HEK293 (cell line): ENCODE results near the gene ABHD15.

Source experiments
- CTCF ChIA-PET: fragments of 350-600 bp; formaldehyde crosslinking; extraction: SDS; loops from one replicate; lab custom pipeline; 2021; ENCODE audit warnings: antibody characterized with exemption; lab: Yijun Ruan, JAX
- POLR2A ChIA-PET: fragments of 300-600 bp; formaldehyde crosslinking; extraction: SDS; loops from one replicate; lab custom pipeline; 2020; ENCODE audit warnings: antibody characterized with exemption, inconsistent platforms; lab: Yijun Ruan, JAX
- H3K27ac ChIP-seq: fragments of 200-500 bp; sonication (Bioruptor generic); 2 replicates; pipeline ENCODE4 v1.5.1; 2014; ENCODE audit warnings: low read depth, low read length, control low read depth, inconsistent platforms; ENCODE audit errors: extremely low read depth
- H3K36me3 ChIP-seq, 2 experiments: fragments of 200-500 bp in 1 of 2; sonication (Bioruptor generic) in 1 of 2; 1 replicate in 1 of 2; 2 replicates in 1 of 2; pipeline ENCODE4 v1.5.1; 2014 to 2017; ENCODE audit warnings: inconsistent platforms in 2 of 2, low read length in 2 of 2; ENCODE audit not compliant: control insufficient read depth in 2 of 2, insufficient read depth in 1 of 2
- H3K4me1 ChIP-seq: fragments of 200-500 bp; sonication (Bioruptor generic); 2 replicates; pipeline ENCODE4 v1.5.1; 2014; ENCODE audit warnings: mild to moderate bottlenecking, low read length, inconsistent platforms; ENCODE audit not compliant: control insufficient read depth, insufficient read depth
- H3K4me3 ChIP-seq: 2 replicates; pipeline ENCODE4 v1.5.1; 2011; ENCODE audit warnings: low read depth, mild to moderate bottlenecking, control low read depth, low read length, moderate library complexity
- H3K9me3 ChIP-seq: fragments of 200-500 bp; sonication (Bioruptor generic); 2 replicates; pipeline ENCODE4 v1.5.1; 2014; ENCODE audit warnings: low read depth, low read length, inconsistent platforms; ENCODE audit not compliant: control insufficient read depth, insufficient read depth
- CTCF ChIP-seq: fragments of 450-650 bp; formaldehyde crosslinking; IDR thresholded peaks from 2 replicates; pipeline ENCODE4 v1.5.1; 2016; ENCODE audit warnings: missing biosample characterization, missing genetic modification characterization
- EGR2 ChIP-seq: fragments of 450-650 bp; formaldehyde crosslinking; IDR thresholded peaks from 2 replicates; pipeline ENCODE4 v1.5.1; 2016; ENCODE audit warnings: low read depth, missing biosample characterization, missing genetic modification characterization
- GLIS1 ChIP-seq: fragments of 450-650 bp; formaldehyde crosslinking; IDR thresholded peaks from 2 replicates; pipeline ENCODE4 v1.5.1; 2016; ENCODE audit warnings: missing biosample characterization, missing genetic modification characterization
- HOXD13 ChIP-seq: sonication (generic); formaldehyde crosslinking; IDR thresholded peaks from 2 replicates; pipeline ENCODE4 v1.8.0; 2022; ENCODE audit warnings: missing genetic modification reagents, borderline replicate concordance
- IKZF3 ChIP-seq: fragments of 450-650 bp; IDR thresholded peaks from 2 replicates; pipeline ENCODE4 v1.5.0; 2018; ENCODE audit warnings: missing biosample characterization, mild to moderate bottlenecking, missing genetic modification characterization, moderate library complexity
- KLF1 ChIP-seq: fragments of 450-650 bp; formaldehyde crosslinking; IDR thresholded peaks from 2 replicates; pipeline ENCODE4 v1.5.1; 2016; ENCODE audit warnings: missing biosample characterization, missing genetic modification characterization
- KLF10 ChIP-seq: fragments of 450-650 bp; IDR thresholded peaks from 2 replicates; pipeline ENCODE4 v1.5.1; 2018; ENCODE audit warnings: missing biosample characterization, mild to moderate bottlenecking, missing genetic modification characterization
- SP3 ChIP-seq: fragments of 450-650 bp; formaldehyde crosslinking; IDR thresholded peaks from 2 replicates; pipeline ENCODE4 v1.5.1; 2016; ENCODE audit warnings: missing biosample characterization, missing genetic modification characterization
- ZBTB17 ChIP-seq: fragments of 450-650 bp; formaldehyde crosslinking; IDR thresholded peaks from 2 replicates; pipeline ENCODE4 v1.5.1; 2016; ENCODE audit warnings: missing biosample characterization, missing genetic modification characterization
- ZBTB48 ChIP-seq: fragments of 450-650 bp; formaldehyde crosslinking; IDR thresholded peaks from 2 replicates; pipeline ENCODE4 v1.5.1; 2016; ENCODE audit warnings: missing biosample characterization, missing genetic modification characterization
- ZBTB8A ChIP-seq: fragments of 450-650 bp; formaldehyde crosslinking; IDR thresholded peaks from 2 replicates; pipeline ENCODE4 v1.5.1; 2016; ENCODE audit warnings: missing biosample characterization, missing genetic modification characterization
- ZIC2 ChIP-seq: fragments of 450-650 bp; formaldehyde crosslinking; IDR thresholded peaks from 2 replicates; pipeline ENCODE4 v1.5.1; 2016; ENCODE audit warnings: missing biosample characterization, missing genetic modification characterization
- ZNF18 ChIP-seq: fragments of 450-650 bp; formaldehyde crosslinking; IDR thresholded peaks from 2 replicates; pipeline ENCODE4 v1.5.1; 2016; ENCODE audit warnings: missing biosample characterization, missing genetic modification characterization
- ZNF23 ChIP-seq: fragments of 450-650 bp; formaldehyde crosslinking; IDR thresholded peaks from 2 replicates; pipeline ENCODE4 v1.5.1; 2016; ENCODE audit warnings: missing biosample characterization, missing genetic modification characterization, borderline replicate concordance
- ZNF366 ChIP-seq: fragments of 450-650 bp; formaldehyde crosslinking; conservative IDR thresholded peaks from 2 replicates; pipeline ENCODE4 v1.5.1; 2016; ENCODE audit warnings: missing biosample characterization, missing genetic modification characterization
- ZNF391 ChIP-seq: fragments of 450-650 bp; formaldehyde crosslinking; IDR thresholded peaks from 2 replicates; pipeline ENCODE4 v1.5.1; 2016; ENCODE audit warnings: low read depth, missing biosample characterization, missing genetic modification characterization, borderline replicate concordance
- ZNF449 ChIP-seq: fragments of 450-650 bp; formaldehyde crosslinking; IDR thresholded peaks from 2 replicates; pipeline ENCODE4 v1.5.1; 2017; ENCODE audit warnings: missing biosample characterization, mild to moderate bottlenecking, missing genetic modification characterization, moderate library complexity
- ZNF544 ChIP-seq: fragments of 450-650 bp; formaldehyde crosslinking; IDR thresholded peaks from 2 replicates; pipeline ENCODE4 v1.5.0; 2017; ENCODE audit warnings: missing biosample characterization, missing genetic modification characterization
- ZNF548 ChIP-seq: fragments of 450-650 bp; formaldehyde crosslinking; IDR thresholded peaks from 2 replicates; pipeline ENCODE4 v1.5.1; 2016; ENCODE audit warnings: missing biosample characterization, missing genetic modification characterization
- ZNF549 ChIP-seq: fragments of 450-650 bp; IDR thresholded peaks from 2 replicates; pipeline ENCODE4 v1.5.1; 2018; ENCODE audit warnings: missing biosample characterization, missing genetic modification characterization, mild to moderate bottlenecking, inconsistent platforms, moderate library complexity
- ZNF580 ChIP-seq: fragments of 450-650 bp; formaldehyde crosslinking; IDR thresholded peaks from 2 replicates; pipeline ENCODE4 v1.5.1; 2016; ENCODE audit warnings: missing biosample characterization, missing genetic modification characterization
- ZNF600 ChIP-seq: fragments of 450-650 bp; formaldehyde crosslinking; IDR thresholded peaks from 2 replicates; pipeline ENCODE4 v1.5.1; 2016; ENCODE audit warnings: missing biosample characterization, missing genetic modification characterization
- ZSCAN5A ChIP-seq: fragments of 450-650 bp; formaldehyde crosslinking; IDR thresholded peaks from 2 replicates; pipeline ENCODE4 v1.5.1; 2016; ENCODE audit warnings: missing biosample characterization, missing genetic modification characterization
- TF ChIP-seq, protein P1 (sequence below): fragments of 450-650 bp; formaldehyde crosslinking; IDR thresholded peaks from 2 replicates; pipeline ENCODE4 v1.5.1; 2016; ENCODE audit warnings: missing biosample characterization, missing genetic modification characterization

The ABHD15 gene

DNA sequence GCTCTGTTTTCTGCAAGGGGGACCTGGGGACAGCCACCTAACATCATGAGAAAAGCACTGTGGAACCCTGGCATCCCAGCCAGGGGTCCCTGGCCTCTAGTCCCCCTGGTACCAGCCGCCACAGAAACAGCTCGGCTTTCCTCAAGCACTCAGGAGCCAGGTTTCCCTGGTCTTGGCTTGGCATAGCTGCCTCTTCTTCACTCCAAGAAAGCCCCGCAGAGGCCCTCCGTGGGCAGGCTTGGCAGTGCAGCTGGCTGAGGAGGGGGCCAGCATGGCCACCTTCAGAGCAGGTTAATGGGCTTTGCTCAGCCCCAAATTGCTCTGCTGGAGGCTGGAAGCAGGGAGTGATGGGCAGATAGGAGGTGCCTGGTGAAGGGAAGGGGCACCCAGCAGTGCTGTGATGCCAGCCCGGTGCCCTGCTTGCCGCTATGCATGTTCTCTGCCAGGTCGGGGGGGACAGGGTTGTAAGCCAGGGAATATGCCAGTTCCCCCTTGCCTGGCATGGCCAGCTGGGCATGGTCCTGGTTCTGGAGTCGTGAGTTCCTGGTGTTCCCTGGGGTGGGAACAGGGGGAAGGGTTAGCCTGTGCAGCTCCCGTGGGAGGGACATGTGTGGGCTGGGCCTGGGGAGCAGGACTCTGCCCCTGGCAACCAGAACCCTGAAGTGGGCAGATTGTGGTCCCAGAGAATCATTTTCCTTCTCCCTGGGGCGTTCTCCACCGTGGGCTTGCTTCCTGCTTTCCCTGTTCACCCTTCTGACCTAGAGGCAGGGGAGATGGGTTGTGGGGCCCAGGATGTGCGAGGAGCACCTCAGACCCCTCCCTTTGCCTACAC is 29.3 kb upstream of the ABHD15 start (continued):
- TF ChIP-seq HOXD13 (no peak), ZNF600 (tag by site-specific recombination) (peak; percentile 59; the same call in 1 of the 2 replicates), ZNF549 (no peak), SP3 (tag by site-specific recombination) (0 out of 2 replicates have a peak, but pooled peaks have one; percentile 18), ZBTB8A (tag by site-specific recombination) (peak; percentile 23; the same call in 1 of the 2 replicates), ZIC2 (tag by site-specific recombination) (peak; percentile 52), ZNF366 (no peak), CTCF (tag by site-specific recombination) (no peak), EGR2 (peak; percentile 82), ZNF391 (no peak), GLIS1 (tag by site-specific recombination) (peak; percentile 44), ZBTB48 (tag by site-specific recombination) (no peak), KLF1 (no peak), ZNF23 (no peak), ZNF580 (tag by site-specific recombination) (no peak)
- TF ChIP-seq, protein P1, sequence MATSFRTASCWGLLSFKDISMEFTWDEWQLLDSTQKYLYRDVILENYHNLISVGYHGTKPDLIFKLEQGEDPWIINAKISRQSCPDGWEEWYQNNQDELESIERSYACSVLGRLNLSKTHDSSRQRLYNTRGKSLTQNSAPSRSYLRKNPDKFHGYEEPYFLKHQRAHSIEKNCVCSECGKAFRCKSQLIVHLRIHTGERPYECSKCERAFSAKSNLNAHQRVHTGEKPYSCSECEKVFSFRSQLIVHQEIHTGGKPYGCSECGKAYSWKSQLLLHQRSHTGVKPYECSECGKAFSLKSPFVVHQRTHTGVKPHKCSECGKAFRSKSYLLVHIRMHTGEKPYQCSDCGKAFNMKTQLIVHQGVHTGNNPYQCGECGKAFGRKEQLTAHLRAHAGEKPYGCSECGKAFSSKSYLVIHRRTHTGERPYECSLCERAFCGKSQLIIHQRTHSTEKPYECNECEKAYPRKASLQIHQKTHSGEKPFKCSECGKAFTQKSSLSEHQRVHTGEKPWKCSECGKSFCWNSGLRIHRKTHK (tag by site-specific recombination), result no peak

GRCh38 chr17:29595107-29595942 is 28.5 kb upstream of the ABHD15 start:
- POLR2A ChIA-PET, result interaction anchor here (0.7 to 1.2 kb wide), 2 partner anchors 14 to 42 kb away, joined by 4 read pairs; no protein-coding TSS in a partner anchor
- Histone ChIP-seq H3K36me3 (no peaks in the 10 kb centered on the region), H3K27ac (no peak overlapping the region), H3K9me3 (no peaks in the 10 kb centered on the region), H3K4me3 (no peak overlapping the region)
- CTCF ChIA-PET, result interaction anchor here (0.9 to 5.1 kb wide), 5 partner anchors 10 to 44 kb away, joined by 3 to 74 read pairs (median 3); no protein-coding TSS in a partner anchor
- TF ChIP-seq ZNF600 (tag by site-specific recombination) (no peak), KLF10 (tag by site-specific recombination) (no peak), EGR2 (0 out of 2 replicates have a peak, but pooled peaks have one; percentile 35), ZNF18 (tag by site-specific recombination) (peak; percentile 79; the same call in 1 of the 2 replicates), ZNF449 (tag by site-specific recombination) (0 out of 2 replicates have a peak, but pooled peaks have one; percentile 24), ZNF544 (tag by site-specific recombination) (no peak), ZNF548 (tag by site-specific recombination) (no peak), ZSCAN5A (tag by site-specific recombination) (no peak), IKZF3 (tag by site-specific recombination) (0 out of 2 replicates have a peak, but pooled peaks have one; percentile 38), ZBTB17 (peak; percentile 68)
- TF ChIP-seq, all 188 proteins: peak for 5
- H3K4me1 ChIP-seq, result peaks cover 36% of the 10 kb centered on the region
